Effector CD8-positive, alpha-beta T cell (primary cell): ENCODE data around the gene OBP2B.
"Not testable (repeated sequence)": the region's sequence is repeated elsewhere in the genome, so short reads cannot be mapped to it uniquely, and the experiment has no call there.

Experiments used
- DNase-seq: peaks from one replicate; lab custom pipeline; 2025; lab: John Stamatoyannopoulos, UW
- total RNA-seq, 4 experiments: gene quantifications; one replicate each; lab custom pipeline; 2026; lab: John Stamatoyannopoulos, UW

The OBP2B gene, protein sequence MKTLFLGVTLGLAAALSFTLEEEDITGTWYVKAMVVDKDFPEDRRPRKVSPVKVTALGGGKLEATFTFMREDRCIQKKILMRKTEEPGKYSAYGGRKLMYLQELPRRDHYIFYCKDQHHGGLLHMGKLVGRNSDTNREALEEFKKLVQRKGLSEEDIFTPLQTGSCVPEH
- 0 reads per million in 4 experiments for total RNA-seq

GRCh38 chr9:133208880-133209300 lies at the start of gene OBP2B:
TSS of gene OBP2B (minus strand) at chr9:133209250. CDS start at chr9:133209199, 51 bp downstream.
- DNase-seq: not testable (repeated sequence)

DNA sequence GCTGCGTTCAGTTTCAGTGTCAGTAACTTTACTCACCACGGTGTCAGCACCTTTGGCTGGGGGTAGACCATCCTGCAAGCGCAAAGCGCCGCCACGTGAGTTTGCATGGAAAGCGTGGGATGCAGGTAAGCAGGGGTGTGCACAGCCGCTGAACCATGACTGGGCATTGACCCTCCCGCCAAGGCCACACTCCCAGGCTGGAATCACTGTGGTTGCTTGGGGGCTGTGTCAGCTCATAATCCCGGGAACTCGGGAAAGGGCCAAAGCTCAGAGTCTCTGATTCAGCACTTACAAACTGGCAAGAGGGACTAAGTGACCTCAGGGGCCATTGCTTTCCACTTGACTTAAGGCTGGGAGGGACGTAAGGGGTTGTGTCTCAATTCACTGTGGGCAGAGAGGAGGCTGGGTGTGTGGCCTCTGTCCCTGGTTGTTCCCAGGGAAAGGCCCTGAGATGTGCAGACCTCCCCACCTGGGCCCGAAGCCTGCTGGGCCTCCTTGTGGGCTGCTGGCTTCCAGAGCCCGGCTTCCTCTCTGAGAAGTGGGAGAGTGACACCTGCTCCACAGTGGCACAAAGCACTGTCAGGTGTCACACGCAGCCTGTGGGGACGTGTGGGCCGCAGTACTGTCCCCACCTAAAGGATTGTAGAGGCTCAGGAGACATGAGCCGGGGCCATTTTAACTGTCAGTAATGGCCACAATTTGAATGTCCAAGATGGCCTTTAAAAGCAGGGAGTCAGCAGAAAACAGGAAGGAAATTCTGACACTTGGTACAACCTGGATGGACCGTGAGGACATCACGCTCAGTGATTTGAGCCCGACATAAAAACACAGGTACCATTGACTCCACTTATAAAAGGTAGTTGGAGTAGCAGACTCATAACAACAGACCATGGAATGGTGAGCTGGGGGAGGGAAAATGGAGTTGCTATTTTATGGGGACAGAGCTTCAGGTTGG lies 49.3 kb upstream of the OBP2B start:
- DNase-seq: no peak

DNA sequence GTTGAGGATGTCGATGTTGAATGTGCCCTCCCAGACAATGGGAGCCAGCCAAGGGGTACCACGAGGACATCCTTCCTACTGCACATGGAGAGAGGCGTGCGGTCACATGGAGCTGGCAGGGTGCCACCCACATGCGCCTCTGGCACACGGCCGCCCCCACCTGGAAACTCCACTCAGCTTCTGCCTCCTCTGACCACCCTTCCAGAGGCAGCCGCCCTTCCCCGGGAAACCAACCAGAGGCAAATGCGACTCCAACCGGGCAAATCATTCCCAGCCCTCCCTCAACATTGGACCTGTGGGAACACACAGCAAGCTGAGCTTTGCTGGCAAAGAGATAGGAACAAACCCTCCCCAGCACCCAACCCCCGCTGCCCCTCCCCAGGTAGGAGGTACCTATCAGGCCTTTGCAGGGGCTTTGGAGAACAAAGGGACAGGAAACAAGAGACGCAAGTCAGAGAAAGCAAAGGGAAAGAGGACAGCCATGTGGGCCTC lies 48.5 kb upstream of the OBP2B start:
- no peak for DNase-seq

- no peak for DNase-seq
Measured at GRCh38 chr9:133256686-133257091, 47.6 kb upstream of the OBP2B start.

DNA sequence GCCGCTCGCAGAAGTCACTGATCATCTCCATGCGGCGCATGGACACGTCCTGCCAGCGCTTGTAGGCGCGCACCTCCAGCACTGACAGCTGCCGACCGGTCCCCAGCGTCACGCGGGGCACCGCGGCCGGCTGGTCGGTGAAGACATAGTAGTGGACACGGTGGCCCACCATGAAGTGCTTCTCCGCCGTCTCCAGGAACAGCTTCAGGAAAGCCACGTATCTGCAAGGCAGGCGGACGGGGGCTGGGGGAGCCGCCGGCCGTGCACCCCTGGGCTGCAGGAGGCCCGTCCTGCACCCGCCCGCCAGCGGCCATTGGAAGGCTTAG lies 47.0 kb upstream of the OBP2B start:
- DNase-seq: no peak

DNA sequence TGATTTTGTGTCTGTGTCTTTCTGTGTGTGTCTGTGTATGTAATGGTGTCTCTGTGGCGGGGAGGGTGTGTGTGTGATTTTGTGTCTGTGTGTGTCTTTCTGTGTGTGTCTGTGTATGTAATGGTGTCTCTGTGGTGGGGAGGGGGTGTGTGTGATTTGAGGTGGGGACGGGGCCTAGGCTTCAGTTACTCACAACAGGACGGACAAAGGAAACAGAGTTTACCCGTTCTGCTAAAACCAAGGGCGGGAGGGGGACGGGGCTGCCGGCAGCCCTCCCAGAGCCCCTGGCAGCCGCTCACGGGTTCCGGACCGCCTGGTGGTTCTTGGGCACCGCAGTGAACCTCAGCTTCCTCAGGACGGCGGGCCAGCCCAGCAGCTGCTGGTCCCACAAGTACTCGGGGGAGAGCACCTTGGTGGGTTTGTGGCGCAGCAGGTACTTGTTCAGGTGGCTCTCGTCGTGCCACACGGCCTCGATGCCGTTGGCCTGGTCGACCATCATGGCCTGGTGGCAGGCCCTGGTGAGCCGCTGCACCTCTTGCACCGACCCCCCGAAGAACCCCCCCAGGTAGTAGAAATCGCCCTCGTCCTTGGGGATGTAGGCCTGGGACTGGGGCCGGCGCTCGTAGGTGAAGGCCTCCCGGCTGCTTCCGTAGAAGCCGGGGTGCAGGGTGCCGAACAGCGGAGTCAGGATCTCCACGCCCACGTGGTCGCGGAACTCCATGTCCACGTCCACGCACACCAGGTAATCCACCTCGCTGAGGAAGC lies 46.5 kb upstream of the OBP2B start:
- DNase-seq: no peak

DNA sequence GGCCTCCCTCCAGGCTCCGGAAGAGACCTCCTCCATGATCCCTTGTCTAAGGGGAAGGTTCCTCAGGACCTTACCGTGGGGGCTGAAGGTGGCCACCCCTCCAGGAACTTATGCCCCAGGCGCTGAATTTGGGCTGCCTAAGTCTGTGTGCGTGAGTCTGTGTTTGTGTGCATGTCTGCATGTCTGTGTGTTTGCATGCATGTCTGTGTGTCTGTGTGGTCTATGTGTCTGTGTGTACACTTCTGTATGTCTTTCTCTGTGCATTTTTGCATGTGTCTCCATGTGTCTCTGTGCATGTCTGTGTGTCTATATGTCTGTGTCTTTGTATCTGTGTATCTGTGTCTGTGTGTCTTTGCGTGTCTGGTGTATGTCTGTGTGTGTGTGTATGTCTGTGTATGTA lies 45.4 kb upstream of the OBP2B start:
- DNase-seq: no peak

DNA sequence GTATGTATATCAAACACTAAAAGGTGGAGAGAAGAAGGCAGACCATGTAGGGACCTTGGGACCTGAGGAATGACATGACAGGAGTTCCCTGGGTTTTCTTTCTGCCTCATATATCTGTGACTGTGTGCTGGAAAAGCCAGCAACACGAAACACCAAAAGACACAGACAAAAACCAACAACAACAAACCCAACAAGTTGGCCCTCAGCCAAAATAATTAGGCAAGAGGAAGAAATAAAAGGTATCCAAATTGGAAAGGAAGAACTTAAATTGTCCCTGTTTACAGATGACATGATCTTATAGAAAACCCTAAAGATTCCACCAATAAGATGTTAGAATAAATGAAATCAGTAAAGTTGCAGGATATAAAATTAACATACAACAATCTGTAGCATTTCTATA lies 44.2 kb upstream of the OBP2B start:
- DNase-seq: no peak

GRCh38 chr9:133252301-133253020 lies 43.4 kb upstream of the OBP2B start:
- no peak for DNase-seq

DNA sequence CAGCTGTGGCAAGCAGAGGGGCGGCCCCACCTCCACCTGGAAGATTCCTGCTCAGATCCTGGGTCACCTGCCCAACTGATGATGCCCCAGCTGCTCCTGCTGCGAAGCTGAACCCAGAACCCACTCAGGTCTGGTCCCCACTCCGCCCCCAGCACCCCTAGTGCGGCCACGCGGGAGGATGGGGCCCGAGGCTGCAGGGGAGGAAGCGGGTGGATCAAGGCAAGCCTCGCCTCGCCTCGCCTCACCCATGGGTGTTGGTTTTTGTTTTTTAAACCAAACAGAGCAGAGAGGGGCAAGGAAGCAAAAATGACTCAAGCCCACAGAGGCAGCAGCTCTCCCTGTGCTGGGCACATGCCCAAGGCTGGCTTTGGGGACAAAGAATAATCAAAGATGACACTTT lies 42.7 kb upstream of the OBP2B start:
- DNase-seq: no peak

DNA sequence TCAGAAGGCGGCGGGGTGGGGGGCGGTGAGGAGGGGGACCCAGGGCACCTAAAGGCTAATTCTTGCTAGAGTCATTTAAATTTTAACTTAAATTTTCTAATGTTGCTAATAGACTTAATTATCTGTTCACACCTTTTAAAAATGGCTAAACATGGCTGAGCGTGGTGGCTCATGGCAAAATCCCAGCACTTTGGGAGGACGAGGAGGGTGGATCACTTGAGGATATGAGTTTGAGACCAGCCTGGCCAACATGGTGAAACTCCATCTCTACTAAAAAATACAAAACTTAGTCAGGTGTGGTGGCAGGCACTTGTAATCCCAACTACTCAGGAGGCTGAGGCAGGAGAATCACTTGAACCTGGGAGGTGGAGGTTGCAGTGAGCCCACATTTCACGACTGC lies 42.2 kb upstream of the OBP2B start:
- not testable (repeated sequence) for DNase-seq

GRCh38 chr9:133250741-133251170 lies 41.7 kb upstream of the OBP2B start:
- no peak for DNase-seq

- DNase-seq: no peak
Measured at GRCh38 chr9:133249337-133249736, 40.3 kb upstream of the OBP2B start.

- no peak for DNase-seq
Measured at GRCh38 chr9:133248726-133249295, 39.8 kb upstream of the OBP2B start.

DNA sequence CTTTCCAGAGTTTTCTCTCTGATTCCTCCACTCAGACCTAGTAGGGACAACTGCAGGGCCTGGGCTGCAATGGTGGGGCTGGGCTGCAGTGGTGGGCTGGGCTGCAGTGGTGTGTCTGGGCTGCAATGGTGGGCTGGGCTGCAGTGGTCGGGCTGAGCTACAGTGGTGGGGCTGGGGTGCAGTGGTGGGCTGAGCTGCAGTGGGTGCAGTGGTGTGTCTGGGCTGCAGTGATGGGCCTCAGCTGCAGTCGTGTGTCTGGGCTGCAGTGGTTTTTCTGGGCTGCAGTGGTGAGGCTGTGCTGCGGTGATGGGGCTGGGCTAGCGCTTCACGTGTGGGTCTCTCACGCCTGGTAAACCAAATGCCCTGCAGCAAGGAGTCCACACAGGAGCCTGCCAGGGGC lies 38.6 kb upstream of the OBP2B start:
- DNase-seq: no peak

DNA sequence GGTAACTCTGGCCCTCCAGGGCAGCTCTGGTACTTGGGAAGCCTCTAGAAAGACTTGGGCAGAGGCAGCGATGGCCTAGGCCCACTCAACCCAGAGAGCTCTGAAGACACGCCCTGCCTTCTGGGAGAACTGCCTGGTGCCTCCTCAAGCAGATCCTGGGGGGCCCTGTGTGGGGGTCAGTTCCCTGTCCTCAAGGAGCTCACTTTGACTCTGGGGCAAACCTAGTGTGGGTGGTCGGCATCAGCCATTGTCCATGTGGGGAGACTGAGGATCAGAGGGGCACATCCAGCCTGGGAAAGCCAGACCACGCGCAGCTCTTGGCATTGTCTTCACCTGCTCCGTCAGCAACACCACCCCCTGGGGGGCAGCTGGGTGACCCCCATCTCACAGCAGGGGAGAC lies 37.9 kb upstream of the OBP2B start:
- DNase-seq: no peak

DNA sequence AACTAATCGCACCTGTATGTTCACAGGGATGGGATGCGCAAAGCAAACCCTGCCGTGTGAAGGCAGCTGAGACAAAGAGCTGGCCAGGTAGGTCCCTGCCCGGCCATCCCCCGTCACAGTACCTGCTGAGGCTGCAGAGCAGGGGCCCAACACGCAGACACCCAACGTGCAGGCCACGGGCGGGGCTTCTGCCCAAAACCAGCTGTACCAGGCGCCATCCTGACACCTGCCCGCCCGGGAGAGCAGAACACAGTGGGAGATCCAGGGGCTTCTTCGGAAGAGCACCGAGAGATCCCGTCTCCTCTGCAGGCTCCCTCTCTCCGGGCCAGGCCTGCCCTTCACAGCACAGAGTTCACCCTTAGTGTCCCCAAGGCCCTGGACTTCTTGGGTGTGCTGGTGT lies 37.5 kb upstream of the OBP2B start:
- DNase-seq: no peak

DNA sequence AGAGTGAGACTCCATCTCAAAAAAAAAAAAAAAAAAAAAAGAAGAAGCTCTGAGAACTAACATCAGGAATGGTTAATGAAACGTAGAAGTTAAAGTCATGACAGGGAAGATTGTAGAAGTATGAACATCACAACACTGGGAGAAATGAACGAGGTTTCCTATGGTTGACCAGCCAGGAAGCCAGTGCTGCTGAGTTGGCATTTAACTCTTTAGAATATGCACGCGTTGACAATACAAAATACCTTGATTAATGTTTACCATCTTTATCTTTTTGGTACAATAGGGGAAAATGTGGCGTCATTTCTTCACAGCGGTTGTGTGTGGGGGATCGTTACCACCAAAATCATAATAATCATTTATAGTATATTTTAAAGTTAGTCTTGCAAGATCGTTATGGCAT lies 33.9 kb upstream of the OBP2B start:
- no peak for DNase-seq

DNA sequence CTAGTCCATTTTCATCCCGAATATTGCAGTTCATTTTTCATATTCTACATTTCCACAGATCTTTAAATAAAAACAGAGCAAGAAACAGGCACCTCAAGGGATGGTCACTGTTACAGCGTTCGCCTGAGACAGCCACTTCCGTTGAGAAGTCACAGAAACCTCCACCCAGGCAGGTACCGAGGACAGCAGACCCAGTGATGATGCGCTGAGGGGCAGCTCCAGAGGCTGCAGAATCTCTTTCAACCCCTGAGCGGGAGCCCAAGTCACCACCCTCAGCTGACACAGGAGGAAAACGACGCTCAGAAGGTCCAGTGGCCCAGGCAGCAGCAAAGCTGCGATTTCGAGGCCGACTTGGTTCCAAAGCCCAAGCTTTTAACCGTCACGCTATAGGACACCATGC lies 33.2 kb upstream of the OBP2B start:
- no peak for DNase-seq

DNA sequence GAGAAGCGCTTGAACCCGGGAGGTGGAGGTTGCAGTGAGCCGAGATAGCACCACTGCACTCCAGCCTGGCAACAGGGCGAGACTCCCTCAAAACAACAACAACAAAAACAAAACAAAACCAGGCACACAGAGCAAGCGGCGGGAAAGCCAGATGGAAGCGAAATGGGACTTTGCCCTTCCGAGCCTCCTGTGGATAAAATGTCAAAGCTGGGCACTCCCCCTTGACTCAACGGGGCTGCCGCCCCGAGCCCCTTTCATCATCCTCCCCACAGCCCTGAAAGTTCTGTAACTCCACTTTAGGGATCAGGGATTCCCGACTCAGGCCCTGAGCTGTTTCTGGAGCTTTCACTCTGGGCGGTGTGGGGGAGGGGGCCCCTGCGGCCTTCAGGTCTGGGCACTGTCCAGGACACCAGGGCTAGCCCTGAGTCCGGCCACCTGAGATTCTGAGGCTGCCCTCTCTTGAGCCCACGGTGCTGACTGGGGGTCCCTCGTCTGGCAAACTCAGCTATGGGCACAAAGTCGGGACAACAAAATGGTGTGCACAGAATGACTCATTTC lies 30.6 kb upstream of the OBP2B start:
- DNase-seq: no peak
